Measurements from ENCODE around the gene CAMKMT. TPM values are rescaled to one million over a fixed set of nuclear protein-coding genes. Genes with fewer than 3 reads are reported as not detected.

CAMKMT gene
- total and polyA plus RNA-seq, 8 donors = 1.4 to 27.4 (median 6.2) TPM

DNA sequence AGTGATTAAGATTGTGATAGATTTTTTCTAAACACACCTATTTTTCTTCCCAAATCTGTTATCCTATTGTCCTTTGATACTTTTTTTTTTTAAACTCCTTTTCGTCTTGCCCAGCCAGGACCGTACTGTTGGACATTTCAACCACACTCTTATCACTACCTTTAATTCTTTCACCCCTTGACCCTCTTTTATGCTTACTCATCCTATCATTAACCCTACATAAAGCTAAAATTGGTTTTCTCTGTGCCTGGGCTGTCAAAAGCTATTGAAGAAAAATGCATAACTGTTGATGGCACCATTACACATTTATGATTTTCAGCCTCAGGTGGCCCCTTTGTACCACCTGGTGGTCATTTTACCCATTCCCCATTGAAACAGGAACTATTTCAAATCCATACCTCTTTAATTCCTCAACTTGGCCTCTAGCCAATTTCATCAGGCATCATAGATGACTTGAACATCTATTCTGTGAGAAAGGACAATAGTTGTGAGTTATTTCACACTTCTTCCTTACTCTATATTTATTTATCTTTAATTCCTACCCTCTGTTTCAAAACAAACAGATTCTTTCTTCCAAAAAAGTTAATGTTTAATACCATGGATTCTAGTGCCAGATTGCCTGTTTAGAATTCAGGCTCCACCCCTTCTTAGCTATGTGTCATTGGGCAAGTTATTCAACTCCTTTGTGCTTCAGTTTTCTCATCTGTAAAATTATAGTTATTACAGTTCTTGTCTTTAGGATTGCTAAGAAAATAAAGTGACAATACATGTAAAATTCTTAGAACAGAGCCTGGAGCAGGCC lies 258.6 kb downstream of the CAMKMT start:
- H3K4me1 ChIP-seq = peaks cover 0 to 6% (median 3%) of the 10 kb centered on the region in 4 donors
- no peaks in the 10 kb centered on the region for H3K9me3 ChIP-seq
- intact Hi-C loops (cut with DNase I; ENCODE audit: low total_unique reads) = no loop called here
- no peak for TF ChIP-seq POLR2AphosphoS5 (IDR thresholded peaks at IDR 0.05)
- TF ChIP-seq, protein P1, sequence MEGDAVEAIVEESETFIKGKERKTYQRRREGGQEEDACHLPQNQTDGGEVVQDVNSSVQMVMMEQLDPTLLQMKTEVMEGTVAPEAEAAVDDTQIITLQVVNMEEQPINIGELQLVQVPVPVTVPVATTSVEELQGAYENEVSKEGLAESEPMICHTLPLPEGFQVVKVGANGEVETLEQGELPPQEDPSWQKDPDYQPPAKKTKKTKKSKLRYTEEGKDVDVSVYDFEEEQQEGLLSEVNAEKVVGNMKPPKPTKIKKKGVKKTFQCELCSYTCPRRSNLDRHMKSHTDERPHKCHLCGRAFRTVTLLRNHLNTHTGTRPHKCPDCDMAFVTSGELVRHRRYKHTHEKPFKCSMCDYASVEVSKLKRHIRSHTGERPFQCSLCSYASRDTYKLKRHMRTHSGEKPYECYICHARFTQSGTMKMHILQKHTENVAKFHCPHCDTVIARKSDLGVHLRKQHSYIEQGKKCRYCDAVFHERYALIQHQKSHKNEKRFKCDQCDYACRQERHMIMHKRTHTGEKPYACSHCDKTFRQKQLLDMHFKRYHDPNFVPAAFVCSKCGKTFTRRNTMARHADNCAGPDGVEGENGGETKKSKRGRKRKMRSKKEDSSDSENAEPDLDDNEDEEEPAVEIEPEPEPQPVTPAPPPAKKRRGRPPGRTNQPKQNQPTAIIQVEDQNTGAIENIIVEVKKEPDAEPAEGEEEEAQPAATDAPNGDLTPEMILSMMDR (IDR thresholded peaks at IDR 0.05) = no peak
- no peak for TF ChIP-seq POLR2A (IDR thresholded peaks at IDR 0.05)
- no peak for TF ChIP-seq EP300 (IDR thresholded peaks at IDR 0.05)
- H3K27me3 ChIP-seq = no peaks in the 10 kb centered on the region
- H3K27ac ChIP-seq = no peak overlapping the region
- H3K4me3 ChIP-seq = no peak overlapping the region
- 68 to 81% (median 75%) methylated on average over 2 of the region's 2 CpGs for WGBS, 5 donors
- no peaks in the 10 kb centered on the region for H3K36me3 ChIP-seq
- no peak for DNase-seq

DNA sequence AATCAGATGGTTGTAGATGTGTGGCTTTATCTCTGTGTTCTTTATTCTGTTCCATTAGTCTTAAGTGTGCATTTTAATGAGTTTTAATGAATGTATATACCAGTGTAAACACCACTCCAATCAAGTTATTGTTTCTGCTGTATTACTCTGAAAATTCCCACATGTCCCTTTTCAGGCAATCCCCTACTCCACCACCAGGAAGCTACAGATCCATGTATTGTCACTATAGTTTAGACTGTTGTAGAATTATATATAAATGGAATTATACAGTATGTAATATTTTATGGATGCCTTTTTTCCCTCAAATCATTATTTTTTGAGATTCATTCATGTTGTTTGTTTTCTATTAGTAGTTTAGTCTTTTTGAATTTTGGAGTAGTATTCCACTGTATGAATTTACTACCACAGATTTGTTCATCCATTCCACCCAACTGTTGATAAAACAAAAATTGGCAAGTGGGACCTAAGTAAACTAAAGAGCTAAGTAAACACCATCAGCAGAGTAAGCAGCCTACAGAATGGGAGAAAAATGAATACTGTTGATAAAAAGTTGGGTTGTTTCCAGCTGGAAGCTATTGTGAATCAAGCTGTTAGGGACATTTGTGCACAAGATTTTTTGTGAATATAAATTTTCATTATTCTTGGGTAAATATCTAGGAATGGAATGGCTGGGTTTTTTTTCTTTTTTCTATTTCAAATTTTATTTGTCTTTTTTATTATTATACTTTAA lies 262.0 kb downstream of the CAMKMT start:
- Histone ChIP-seq H3K36me3 (no peaks in the 10 kb centered on the region), H3K9me3 (no peaks in the 10 kb centered on the region), H3K4me1 (peaks cover 0 to 6% (median 0%) of the 10 kb centered on the region in 4 donors), H3K27ac (no peak overlapping the region), H3K27me3 (no peaks in the 10 kb centered on the region), H3K4me3 (no peak overlapping the region)
- intact Hi-C loops (cut with DNase I; ENCODE audit: low total_unique reads) = no loop called here
- DNase-seq = peak in 1 of 2 donors; percentile 23
- no peak for TF ChIP-seq POLR2A (IDR thresholded peaks at IDR 0.05)
- no peak for TF ChIP-seq POLR2AphosphoS5 (IDR thresholded peaks at IDR 0.05)
- TF ChIP-seq EP300 (IDR thresholded peaks at IDR 0.05) = no peak
- TF ChIP-seq, protein P1 (IDR thresholded peaks at IDR 0.05) = no peak

DNA sequence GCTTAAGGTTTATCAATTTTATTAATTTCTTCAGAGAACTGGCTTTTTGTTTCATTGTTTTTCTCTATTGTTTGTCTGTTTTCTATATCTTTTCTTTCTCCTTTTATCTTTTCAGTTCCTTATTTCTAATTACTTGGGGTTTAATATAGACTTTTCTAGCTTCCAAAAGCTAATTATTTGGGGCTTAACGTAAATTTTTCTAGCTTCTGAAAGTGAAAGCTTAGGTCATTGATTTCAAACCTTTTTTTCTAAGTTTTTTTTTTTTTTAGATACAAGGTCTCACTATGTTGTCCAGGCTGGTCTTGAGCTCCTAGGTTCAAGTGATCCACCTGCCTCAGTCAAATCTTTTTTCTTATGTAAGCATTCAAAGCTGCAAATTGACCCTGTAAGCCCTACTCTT lies 266.6 kb downstream of the CAMKMT start:
- Histone ChIP-seq H3K36me3 (no peaks in the 10 kb centered on the region), H3K4me3 (no peak overlapping the region), H3K27ac (no peak overlapping the region), H3K27me3 (no peaks in the 10 kb centered on the region), H3K9me3 (peaks cover 0 to 9% (median 3%) of the 10 kb centered on the region in 4 donors), H3K4me1 (no peaks in the 10 kb centered on the region)
- no peak for TF ChIP-seq POLR2AphosphoS5 (IDR thresholded peaks at IDR 0.05)
- no peak for TF ChIP-seq EP300 (IDR thresholded peaks at IDR 0.05)
- TF ChIP-seq, protein P1 (IDR thresholded peaks at IDR 0.05) = no peak
- no peak for TF ChIP-seq POLR2A (IDR thresholded peaks at IDR 0.05)
- DNase-seq = no peak
- 89 to 98% (median 94%) methylated on average over 1 of the region's 1 CpG for WGBS, 5 donors
- intact Hi-C loops (cut with DNase I; ENCODE audit: low total_unique reads) = no loop called here

DNA sequence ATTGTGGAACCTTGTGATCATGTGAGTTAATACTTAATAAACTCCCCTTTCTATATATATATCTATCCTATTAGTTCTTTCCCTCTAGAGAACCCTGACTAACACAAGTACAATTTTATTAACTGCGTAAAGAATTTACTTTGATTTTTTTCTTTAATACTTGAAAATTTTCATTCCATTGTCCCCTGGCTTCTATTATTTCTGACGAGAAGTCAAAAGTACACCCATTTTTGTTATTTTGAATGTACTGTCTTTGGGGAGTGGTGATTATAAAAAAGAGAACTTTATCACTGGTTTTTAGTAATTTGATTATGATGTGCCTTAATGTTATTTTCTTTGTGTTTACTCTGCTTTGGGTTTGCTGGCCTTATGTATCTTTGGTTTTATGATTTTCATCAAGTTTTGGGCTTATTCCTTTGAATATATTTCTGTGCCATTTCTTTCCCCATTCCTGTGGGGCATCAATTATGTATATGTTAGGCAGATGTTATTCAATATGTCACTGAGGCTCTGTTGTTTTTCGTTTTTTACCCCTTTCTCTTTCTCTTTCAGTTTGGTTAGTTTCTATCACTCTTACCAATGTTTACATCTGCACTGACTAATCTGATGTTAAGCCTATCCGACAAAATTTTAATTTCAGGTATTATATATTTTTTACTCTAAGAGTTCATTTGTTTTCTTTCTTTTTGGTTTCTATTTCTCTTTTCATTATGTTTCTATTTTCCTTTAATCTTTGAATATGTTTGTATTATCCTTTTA lies 271.4 kb downstream of the CAMKMT start:
- TF ChIP-seq POLR2AphosphoS5 (IDR thresholded peaks at IDR 0.05) (no peak), EP300 (IDR thresholded peaks at IDR 0.05) (no peak), POLR2A (IDR thresholded peaks at IDR 0.05) (no peak)
- TF ChIP-seq, protein P1 (IDR thresholded peaks at IDR 0.05) = no peak
- no peak overlapping the region for H3K4me3 ChIP-seq
- H3K27ac ChIP-seq = no peak overlapping the region
- no peaks in the 10 kb centered on the region for H3K27me3 ChIP-seq
- WGBS, 5 donors = 86 to 94% (median 91%) methylated on average over 4 of the region's 4 CpGs
- no peaks in the 10 kb centered on the region for H3K4me1 ChIP-seq
- intact Hi-C loops (cut with DNase I; ENCODE audit: low total_unique reads) = no loop called here
- H3K9me3 ChIP-seq = peaks cover 0 to 10% (median 3%) of the 10 kb centered on the region in 4 donors
- no peaks in the 10 kb centered on the region for H3K36me3 ChIP-seq
- DNase-seq = no peak
